Neural progenitor cell (in vitro differentiated cells): ENCODE results near the gene MYOM1.

ENCODE experiments used
- EZH2 ChIP-seq: fragments of 200-600 bp; sonication (generic); IDR thresholded peaks from 2 replicates; pipeline ENCODE4 v1.6.1; 2017; ENCODE audit warnings: antibody characterized with exemption, mild to moderate bottlenecking, moderate library complexity
- EZH2phosphoT487 ChIP-seq: fragments of 200-600 bp; sonication (generic); IDR thresholded peaks from 2 replicates; pipeline ENCODE4 v1.6.1; 2017; ENCODE audit warnings: antibody characterized with exemption
- TF ChIP-seq, protein P1 (sequence below): fragments of 200-600 bp; sonication (generic); IDR thresholded peaks from 2 replicates; pipeline ENCODE4 v1.5.1; 2017; ENCODE audit warnings: antibody characterized with exemption, mild to moderate bottlenecking

DNA sequence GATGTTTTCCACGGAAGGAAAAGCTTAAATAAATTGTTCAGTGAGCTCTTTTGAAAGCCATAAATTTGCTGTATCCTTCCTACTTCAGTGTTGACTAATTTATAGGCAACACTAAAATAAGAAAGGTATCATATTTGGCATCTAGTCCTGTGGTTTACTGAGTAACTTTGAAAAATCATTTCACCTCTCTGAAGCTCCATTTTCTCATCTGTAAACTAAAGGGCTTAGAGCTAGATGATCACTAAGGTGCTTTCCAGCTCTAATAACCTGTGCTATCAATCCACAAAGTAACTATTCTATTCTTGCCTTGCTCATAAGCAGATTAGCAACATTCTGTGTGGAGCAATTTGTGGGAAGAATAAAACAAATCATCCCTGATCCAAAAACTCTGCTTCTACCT lies 3.6 kb upstream of the MYOM1 start:
- TF ChIP-seq, protein P1, sequence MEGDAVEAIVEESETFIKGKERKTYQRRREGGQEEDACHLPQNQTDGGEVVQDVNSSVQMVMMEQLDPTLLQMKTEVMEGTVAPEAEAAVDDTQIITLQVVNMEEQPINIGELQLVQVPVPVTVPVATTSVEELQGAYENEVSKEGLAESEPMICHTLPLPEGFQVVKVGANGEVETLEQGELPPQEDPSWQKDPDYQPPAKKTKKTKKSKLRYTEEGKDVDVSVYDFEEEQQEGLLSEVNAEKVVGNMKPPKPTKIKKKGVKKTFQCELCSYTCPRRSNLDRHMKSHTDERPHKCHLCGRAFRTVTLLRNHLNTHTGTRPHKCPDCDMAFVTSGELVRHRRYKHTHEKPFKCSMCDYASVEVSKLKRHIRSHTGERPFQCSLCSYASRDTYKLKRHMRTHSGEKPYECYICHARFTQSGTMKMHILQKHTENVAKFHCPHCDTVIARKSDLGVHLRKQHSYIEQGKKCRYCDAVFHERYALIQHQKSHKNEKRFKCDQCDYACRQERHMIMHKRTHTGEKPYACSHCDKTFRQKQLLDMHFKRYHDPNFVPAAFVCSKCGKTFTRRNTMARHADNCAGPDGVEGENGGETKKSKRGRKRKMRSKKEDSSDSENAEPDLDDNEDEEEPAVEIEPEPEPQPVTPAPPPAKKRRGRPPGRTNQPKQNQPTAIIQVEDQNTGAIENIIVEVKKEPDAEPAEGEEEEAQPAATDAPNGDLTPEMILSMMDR, result no peak
- TF ChIP-seq EZH2phosphoT487, result no peak
- TF ChIP-seq EZH2, result no peak
